DND-41 (cell line): ENCODE data around the gene CACNA1H.

Experiments
- EZH2 ChIP-seq: IDR thresholded peaks from 3 replicates; pipeline ENCODE4 v1.6.1; 2012; ENCODE audit warnings: borderline replicate concordance, low read depth, mild to moderate bottlenecking, moderate library complexity, low read length, inconsistent platforms; ENCODE audit not compliant: severe bottlenecking
- TF ChIP-seq, protein P1 (sequence below): IDR thresholded peaks from 2 replicates; pipeline ENCODE4 v1.5.1; 2012; ENCODE audit warnings: borderline replicate concordance, low read length, moderate library complexity, mild to moderate bottlenecking; ENCODE audit not compliant: poor library complexity, severe bottlenecking; ENCODE audit errors: extremely low read depth

DNA sequence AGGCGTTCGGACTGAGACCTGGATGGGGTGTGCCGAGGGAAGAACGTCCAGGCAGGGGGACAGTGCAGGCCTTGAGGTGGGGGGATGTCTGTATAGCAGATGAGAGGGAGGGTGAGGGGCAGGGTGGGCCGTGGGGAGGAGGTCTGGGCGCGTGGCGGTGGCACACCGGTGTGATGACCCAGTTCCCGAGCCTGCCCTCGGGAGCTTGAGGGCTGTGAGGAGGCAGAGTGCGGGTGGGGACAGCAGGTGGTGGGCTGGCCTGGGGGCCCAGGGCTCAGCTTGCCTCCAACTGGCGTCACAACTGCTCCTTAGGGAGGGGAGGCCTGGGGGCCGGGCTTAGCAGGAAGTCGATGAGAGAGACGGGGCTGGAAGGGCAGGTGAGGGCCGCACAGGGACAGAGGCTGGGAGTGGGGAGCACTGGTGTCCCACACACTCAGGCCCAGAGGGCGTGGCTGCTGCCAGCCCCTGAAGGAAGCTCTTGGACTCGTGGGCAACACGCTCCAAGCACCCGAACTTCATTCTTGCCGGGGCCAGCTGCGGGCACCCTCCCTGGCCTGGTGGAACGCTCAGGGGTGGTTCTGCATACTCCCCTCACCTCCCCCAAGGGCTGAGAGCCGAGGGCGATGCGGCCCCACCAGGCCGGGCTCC lies 6.5 kb downstream of the CACNA1H start:
- TF ChIP-seq, protein P1, sequence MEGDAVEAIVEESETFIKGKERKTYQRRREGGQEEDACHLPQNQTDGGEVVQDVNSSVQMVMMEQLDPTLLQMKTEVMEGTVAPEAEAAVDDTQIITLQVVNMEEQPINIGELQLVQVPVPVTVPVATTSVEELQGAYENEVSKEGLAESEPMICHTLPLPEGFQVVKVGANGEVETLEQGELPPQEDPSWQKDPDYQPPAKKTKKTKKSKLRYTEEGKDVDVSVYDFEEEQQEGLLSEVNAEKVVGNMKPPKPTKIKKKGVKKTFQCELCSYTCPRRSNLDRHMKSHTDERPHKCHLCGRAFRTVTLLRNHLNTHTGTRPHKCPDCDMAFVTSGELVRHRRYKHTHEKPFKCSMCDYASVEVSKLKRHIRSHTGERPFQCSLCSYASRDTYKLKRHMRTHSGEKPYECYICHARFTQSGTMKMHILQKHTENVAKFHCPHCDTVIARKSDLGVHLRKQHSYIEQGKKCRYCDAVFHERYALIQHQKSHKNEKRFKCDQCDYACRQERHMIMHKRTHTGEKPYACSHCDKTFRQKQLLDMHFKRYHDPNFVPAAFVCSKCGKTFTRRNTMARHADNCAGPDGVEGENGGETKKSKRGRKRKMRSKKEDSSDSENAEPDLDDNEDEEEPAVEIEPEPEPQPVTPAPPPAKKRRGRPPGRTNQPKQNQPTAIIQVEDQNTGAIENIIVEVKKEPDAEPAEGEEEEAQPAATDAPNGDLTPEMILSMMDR = no peak
- no peak for TF ChIP-seq EZH2
